Mesothelial cell of epicardium (in vitro differentiated cells): Measurements from ENCODE around the gene EMC9. TPM values are rescaled to one million over a fixed set of nuclear protein-coding genes. Genes with fewer than 3 reads are reported as not detected.

Source experiments
- DNase-seq, 2 experiments: peaks; one replicate each; pipeline ENCODE4 v3.0.0; 2021; ENCODE audit warnings: low spot score in 2 of 2; ENCODE audit not compliant: unreplicated experiment in 2 of 2
- H3K27ac Mint-ChIP-seq: 2 replicates; pipeline ENCODE4 v1.8.0; 2021; ENCODE audit warnings: mixed read lengths
- H3K27me3 Mint-ChIP-seq: 2 replicates; pipeline ENCODE4 v1.8.0; 2021; ENCODE audit warnings: low read depth, mixed read lengths
- H3K36me3 Mint-ChIP-seq: 2 replicates; pipeline ENCODE4 v1.8.0; 2021; ENCODE audit warnings: mixed read lengths
- H3K4me1 Mint-ChIP-seq: 2 replicates; pipeline ENCODE4 v1.8.0; 2021; ENCODE audit warnings: mixed read lengths
- H3K4me3 Mint-ChIP-seq: 2 replicates; pipeline ENCODE4 v1.8.0; 2021; ENCODE audit warnings: mild to moderate bottlenecking, moderate library complexity, mixed read lengths
- H3K9me3 Mint-ChIP-seq: 2 replicates; pipeline ENCODE4 v1.8.0; 2021; ENCODE audit warnings: mixed read lengths
- total RNA-seq: library from RNA; stranded (reverse); gene quantifications from 3 replicates; pipeline ENCODE4 v1.2.1, GENCODE V29; 2021
- TF ChIP-seq, protein P1 (sequence below): fragments of 200-600 bp; sonication (generic); IDR thresholded peaks from one replicate; pipeline ENCODE4 v1.5.0; 2021; ENCODE audit warnings: antibody characterized with exemption; ENCODE audit not compliant: unreplicated experiment

EMC9 gene
- total RNA-seq, 1 donor from 2014 or later, result 21.3 TPM

DNA sequence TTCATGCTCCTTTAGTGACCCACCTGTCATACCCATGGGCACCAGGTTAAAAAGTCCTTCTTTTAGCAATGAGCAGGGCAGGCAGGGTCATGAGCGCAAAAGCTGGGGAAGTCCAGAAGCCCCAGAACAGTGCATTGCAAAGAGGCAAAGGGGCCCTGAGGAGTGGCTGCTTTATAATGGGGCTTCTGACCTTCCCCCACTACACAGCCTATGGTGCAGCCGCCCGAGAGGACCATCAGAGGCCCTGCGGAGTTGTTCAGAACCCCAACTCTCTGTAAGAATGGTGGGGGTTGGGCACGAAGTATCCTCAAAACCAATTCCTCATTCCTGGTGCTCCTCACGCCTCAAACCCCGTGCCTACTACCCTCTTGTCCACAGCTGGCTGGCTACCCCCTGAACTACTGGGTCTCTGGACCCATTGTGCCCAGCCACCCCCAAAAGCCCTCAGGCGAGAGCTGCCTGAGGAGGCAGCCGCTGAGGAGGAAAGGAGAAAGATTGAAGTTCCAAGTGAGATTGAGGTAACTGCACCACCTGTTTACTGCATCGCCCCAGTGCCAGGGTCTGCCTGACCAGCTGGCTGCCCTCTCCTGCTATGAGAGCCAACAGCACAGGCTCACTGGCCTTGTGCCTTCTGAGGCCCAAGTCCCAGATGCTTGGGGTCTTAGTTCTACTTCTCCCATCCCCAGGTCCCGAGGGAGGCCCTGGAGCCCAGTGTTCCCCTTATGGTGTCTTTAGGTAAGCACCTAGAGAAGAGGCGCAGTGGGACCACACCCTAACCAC lies 37.2 kb upstream of the EMC9 start:
- DNase-seq, result no peak
- H3K36me3 Mint-ChIP-seq, result peaks cover 30% of the 10 kb centered on the region
- H3K4me3 Mint-ChIP-seq, result no peak overlapping the region
- peaks cover 32% of the 10 kb centered on the region for H3K4me1 Mint-ChIP-seq
- H3K9me3 Mint-ChIP-seq, result no peaks in the 10 kb centered on the region
- H3K27me3 Mint-ChIP-seq, result no peaks in the 10 kb centered on the region
- H3K27ac Mint-ChIP-seq, result peak overlapping the region; percentile 66
- TF ChIP-seq, protein P1, sequence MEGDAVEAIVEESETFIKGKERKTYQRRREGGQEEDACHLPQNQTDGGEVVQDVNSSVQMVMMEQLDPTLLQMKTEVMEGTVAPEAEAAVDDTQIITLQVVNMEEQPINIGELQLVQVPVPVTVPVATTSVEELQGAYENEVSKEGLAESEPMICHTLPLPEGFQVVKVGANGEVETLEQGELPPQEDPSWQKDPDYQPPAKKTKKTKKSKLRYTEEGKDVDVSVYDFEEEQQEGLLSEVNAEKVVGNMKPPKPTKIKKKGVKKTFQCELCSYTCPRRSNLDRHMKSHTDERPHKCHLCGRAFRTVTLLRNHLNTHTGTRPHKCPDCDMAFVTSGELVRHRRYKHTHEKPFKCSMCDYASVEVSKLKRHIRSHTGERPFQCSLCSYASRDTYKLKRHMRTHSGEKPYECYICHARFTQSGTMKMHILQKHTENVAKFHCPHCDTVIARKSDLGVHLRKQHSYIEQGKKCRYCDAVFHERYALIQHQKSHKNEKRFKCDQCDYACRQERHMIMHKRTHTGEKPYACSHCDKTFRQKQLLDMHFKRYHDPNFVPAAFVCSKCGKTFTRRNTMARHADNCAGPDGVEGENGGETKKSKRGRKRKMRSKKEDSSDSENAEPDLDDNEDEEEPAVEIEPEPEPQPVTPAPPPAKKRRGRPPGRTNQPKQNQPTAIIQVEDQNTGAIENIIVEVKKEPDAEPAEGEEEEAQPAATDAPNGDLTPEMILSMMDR, result no peak

GRCh38 chr14:24177891-24178290 lies 36.5 kb upstream of the EMC9 start:
- DNase-seq, result no peak
- TF ChIP-seq, protein P1, result no peak
- peaks cover 39% of the 10 kb centered on the region for H3K4me1 Mint-ChIP-seq
- H3K36me3 Mint-ChIP-seq, result peaks cover 26% of the 10 kb centered on the region
- peak overlapping the region; percentile 59 for H3K27ac Mint-ChIP-seq
- no peak overlapping the region for H3K4me3 Mint-ChIP-seq
- no peaks in the 10 kb centered on the region for H3K9me3 Mint-ChIP-seq
- H3K27me3 Mint-ChIP-seq, result no peaks in the 10 kb centered on the region

- Mint-ChIP-seq H3K27ac (peak overlapping the region; percentile 82), H3K4me1 (peaks cover 43% of the 10 kb centered on the region), H3K9me3 (no peaks in the 10 kb centered on the region), H3K27me3 (no peaks in the 10 kb centered on the region), H3K4me3 (peak overlapping the region; percentile 30), H3K36me3 (peaks cover 26% of the 10 kb centered on the region)
- DNase-seq, result no peak
- TF ChIP-seq, protein P1, result no peak
Observed at GRCh38 chr14:24177041-24177825, 35.8 kb upstream of the EMC9 start.

DNA sequence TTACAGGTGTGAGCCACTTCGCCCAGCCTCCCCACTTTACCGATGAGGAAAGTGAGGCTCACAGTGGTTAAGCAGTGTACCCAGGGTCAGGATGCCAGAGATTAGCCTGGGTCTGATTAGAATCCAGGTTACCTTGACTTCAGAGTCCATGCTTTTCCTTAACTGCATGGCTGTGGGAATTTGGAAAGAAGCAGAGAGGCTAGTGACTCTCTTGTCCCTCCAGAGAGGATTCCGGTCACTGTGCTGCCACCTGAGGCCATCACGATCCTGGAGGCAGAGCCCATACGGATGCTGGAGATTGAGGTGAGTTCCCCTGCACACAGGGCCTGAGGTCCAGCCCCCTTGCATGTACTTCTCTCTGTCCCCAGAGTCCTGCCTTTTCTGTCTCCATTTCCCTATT lies 35.2 kb upstream of the EMC9 start:
- Mint-ChIP-seq H3K27ac (peak overlapping the region; percentile 82), H3K4me1 (peaks cover 47% of the 10 kb centered on the region), H3K27me3 (no peaks in the 10 kb centered on the region), H3K36me3 (peaks cover 26% of the 10 kb centered on the region), H3K4me3 (no peak overlapping the region), H3K9me3 (no peaks in the 10 kb centered on the region)
- DNase-seq, result no peak
- TF ChIP-seq, protein P1, result no peak

DNA sequence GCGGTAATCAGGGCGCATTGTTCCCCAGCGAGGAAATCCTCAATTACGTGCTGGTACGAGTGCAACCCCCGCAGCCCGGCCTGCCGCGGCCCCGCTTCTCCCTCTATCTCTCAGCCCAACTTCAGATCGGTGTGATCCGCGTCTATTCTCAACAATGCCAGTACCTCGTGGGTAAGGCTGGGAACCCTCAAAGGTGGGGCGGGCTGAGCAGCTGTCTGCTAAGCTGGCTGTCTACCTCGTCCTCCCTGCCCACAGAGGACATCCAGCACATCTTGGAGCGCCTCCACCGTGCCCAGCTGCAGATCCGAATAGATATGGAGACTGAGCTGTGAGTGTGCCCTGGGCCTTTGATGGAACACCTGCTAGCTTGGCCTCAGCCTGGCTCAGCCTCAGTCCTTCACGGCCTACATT lies 31.5 kb upstream of the EMC9 start:
- H3K9me3 Mint-ChIP-seq, result no peaks in the 10 kb centered on the region
- H3K4me1 Mint-ChIP-seq, result peaks cover 50% of the 10 kb centered on the region
- no peak for DNase-seq
- peak overlapping the region; percentile 83 for H3K4me3 Mint-ChIP-seq
- peaks cover 25% of the 10 kb centered on the region for H3K36me3 Mint-ChIP-seq
- no peaks in the 10 kb centered on the region for H3K27me3 Mint-ChIP-seq
- TF ChIP-seq, protein P1, result no peak
- peak overlapping the region; percentile 94 for H3K27ac Mint-ChIP-seq
